Measurements from ENCODE around the gene ATP4A. TPM values are rescaled to one million over a fixed set of nuclear protein-coding genes. Genes with fewer than 3 reads are reported as not detected.

Gene ATP4A
- polyA plus RNA-seq, 1 donor from 2014 or later: not detected

DNA sequence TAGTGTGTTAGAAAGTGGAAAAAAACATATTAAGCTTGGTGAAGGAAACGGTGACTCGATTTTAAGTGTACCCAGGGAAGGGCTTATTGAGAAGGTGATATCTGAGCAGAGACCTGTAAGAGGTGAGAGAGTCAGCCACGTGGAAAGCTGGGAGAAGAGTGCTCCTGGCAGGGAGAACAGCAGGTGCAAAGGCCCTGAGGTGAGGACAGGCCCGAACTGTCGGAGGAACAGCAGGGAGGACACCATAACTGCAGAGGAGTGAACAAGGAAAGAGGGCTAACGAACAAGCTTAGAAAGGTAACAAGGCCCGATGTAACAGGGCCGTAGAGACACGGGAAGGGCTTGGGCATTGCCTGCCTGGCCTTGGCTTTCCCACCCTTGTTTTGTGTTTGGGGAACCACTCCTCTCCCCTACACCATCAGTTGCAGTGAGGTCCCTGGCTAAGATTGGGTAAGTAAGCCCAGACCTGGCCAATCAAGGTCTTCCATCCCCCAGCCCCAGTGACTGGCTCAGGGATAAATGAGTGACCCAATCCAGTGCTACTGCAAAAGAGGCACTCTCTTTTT lies 7.3 kb downstream of the ATP4A start:
- TF ChIP-seq SMC3 (conservative IDR thresholded peaks at IDR 0.05; ENCODE audit: poor library complexity): no peak
- no peak for TF ChIP-seq RAD21 (conservative IDR thresholded peaks at IDR 0.05)
- TF ChIP-seq TAF1 (IDR thresholded peaks at IDR 0.05; ENCODE audit: low read depth): no peak
- TF ChIP-seq, protein P1, sequence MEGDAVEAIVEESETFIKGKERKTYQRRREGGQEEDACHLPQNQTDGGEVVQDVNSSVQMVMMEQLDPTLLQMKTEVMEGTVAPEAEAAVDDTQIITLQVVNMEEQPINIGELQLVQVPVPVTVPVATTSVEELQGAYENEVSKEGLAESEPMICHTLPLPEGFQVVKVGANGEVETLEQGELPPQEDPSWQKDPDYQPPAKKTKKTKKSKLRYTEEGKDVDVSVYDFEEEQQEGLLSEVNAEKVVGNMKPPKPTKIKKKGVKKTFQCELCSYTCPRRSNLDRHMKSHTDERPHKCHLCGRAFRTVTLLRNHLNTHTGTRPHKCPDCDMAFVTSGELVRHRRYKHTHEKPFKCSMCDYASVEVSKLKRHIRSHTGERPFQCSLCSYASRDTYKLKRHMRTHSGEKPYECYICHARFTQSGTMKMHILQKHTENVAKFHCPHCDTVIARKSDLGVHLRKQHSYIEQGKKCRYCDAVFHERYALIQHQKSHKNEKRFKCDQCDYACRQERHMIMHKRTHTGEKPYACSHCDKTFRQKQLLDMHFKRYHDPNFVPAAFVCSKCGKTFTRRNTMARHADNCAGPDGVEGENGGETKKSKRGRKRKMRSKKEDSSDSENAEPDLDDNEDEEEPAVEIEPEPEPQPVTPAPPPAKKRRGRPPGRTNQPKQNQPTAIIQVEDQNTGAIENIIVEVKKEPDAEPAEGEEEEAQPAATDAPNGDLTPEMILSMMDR (IDR thresholded peaks at IDR 0.05; ENCODE audit: poor library complexity, severe bottlenecking): no peak
- no peak for TF ChIP-seq EZH2 (IDR thresholded peaks at IDR 0.05; ENCODE audit: borderline replicate concordance, insufficient read depth, low read length, poor library complexity, severe bottlenecking)
- TF ChIP-seq, protein P2, sequence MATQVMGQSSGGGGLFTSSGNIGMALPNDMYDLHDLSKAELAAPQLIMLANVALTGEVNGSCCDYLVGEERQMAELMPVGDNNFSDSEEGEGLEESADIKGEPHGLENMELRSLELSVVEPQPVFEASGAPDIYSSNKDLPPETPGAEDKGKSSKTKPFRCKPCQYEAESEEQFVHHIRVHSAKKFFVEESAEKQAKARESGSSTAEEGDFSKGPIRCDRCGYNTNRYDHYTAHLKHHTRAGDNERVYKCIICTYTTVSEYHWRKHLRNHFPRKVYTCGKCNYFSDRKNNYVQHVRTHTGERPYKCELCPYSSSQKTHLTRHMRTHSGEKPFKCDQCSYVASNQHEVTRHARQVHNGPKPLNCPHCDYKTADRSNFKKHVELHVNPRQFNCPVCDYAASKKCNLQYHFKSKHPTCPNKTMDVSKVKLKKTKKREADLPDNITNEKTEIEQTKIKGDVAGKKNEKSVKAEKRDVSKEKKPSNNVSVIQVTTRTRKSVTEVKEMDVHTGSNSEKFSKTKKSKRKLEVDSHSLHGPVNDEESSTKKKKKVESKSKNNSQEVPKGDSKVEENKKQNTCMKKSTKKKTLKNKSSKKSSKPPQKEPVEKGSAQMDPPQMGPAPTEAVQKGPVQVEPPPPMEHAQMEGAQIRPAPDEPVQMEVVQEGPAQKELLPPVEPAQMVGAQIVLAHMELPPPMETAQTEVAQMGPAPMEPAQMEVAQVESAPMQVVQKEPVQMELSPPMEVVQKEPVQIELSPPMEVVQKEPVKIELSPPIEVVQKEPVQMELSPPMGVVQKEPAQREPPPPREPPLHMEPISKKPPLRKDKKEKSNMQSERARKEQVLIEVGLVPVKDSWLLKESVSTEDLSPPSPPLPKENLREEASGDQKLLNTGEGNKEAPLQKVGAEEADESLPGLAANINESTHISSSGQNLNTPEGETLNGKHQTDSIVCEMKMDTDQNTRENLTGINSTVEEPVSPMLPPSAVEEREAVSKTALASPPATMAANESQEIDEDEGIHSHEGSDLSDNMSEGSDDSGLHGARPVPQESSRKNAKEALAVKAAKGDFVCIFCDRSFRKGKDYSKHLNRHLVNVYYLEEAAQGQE (IDR thresholded peaks at IDR 0.05; ENCODE audit: borderline replicate concordance): no peak
- no peak for TF ChIP-seq MXI1 (conservative IDR thresholded peaks at IDR 0.05; ENCODE audit: poor library complexity, severe bottlenecking)
- no peak for TF ChIP-seq EP300 (conservative IDR thresholded peaks at IDR 0.05; ENCODE audit: poor library complexity, severe bottlenecking)
- no peaks in the 10 kb centered on the region for H3K9me3 ChIP-seq (ENCODE audit: low read length)
- H3K36me3 ChIP-seq (ENCODE audit: insufficient read depth, low read length): no peaks in the 10 kb centered on the region
- H3K79me2 ChIP-seq (replicated peaks; ENCODE audit: insufficient read depth, low read length): no peaks in the 10 kb centered on the region
- H3K9me2 ChIP-seq (ENCODE audit: insufficient read depth, low read length): no peaks in the 10 kb centered on the region
- H3K27ac ChIP-seq (ENCODE audit: low read length): no peak overlapping the region
- H2AFZ ChIP-seq (ENCODE audit: low read depth, low read length): no peak overlapping the region
- H3F3A ChIP-seq (ENCODE audit: insufficient read depth, low read length, poor library complexity, severe bottlenecking): no peaks in the 10 kb centered on the region
- H3K4me2 ChIP-seq (ENCODE audit: low read length): no peak overlapping the region
- peaks cover 28% of the 10 kb centered on the region for H3K27me3 ChIP-seq (ENCODE audit: insufficient read depth, low read depth, low read length)
- H3K9ac ChIP-seq (ENCODE audit: low read length): no peak overlapping the region
- H4K20me1 ChIP-seq (ENCODE audit: insufficient read depth): no peaks in the 10 kb centered on the region
- no peak overlapping the region for H3K4me3 ChIP-seq (ENCODE audit: low read length)

DNA sequence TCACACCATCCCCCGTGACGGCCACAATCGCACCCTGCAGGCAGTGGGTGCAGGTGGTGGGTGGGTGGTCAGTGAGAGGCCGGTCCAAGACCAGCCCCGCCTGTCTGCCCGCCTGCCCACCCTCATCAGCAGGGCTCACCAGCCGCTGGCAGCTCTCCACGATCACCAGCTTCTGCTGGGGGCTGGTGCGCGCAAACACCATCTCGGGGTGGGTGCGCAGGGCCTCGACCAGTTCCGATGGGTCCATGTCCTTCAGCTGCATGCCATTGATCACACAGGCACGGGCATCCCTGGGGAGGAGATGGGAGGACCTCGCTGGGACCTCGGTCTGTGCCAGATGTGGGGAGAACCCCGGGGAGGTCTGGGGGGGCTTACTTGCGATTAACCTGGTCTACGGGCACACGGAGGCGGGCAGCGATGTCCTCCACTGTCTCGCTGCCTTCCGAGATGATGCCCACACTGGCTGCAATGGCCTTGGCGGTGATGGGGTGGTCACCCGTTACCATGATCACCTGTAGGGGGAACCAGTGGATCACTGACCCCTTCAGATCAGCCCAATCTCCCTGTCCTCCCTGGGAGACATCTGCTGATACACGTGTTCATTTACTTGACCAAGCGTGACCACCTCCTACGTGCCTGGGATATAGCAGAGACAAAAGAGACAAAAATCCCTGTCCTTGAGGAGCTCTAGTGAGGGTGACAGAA lies 8.0 kb downstream of the ATP4A start:
- Histone ChIP-seq H3K79me2 (replicated peaks; ENCODE audit: insufficient read depth, low read length) (no peaks in the 10 kb centered on the region), H3K9ac (ENCODE audit: low read length) (no peak overlapping the region), H3K4me2 (ENCODE audit: low read length) (no peak overlapping the region), H3F3A (ENCODE audit: insufficient read depth, low read length, poor library complexity, severe bottlenecking) (no peaks in the 10 kb centered on the region), H3K36me3 (ENCODE audit: insufficient read depth, low read length) (no peaks in the 10 kb centered on the region), H2AFZ (ENCODE audit: low read depth, low read length) (no peak overlapping the region), H3K9me2 (ENCODE audit: insufficient read depth, low read length) (no peaks in the 10 kb centered on the region), H3K27me3 (ENCODE audit: insufficient read depth, low read depth, low read length) (peaks cover 28% of the 10 kb centered on the region), H3K9me3 (ENCODE audit: low read length) (no peaks in the 10 kb centered on the region), H3K4me3 (ENCODE audit: low read length) (no peak overlapping the region), H4K20me1 (ENCODE audit: insufficient read depth) (no peaks in the 10 kb centered on the region), H3K27ac (ENCODE audit: low read length) (no peak overlapping the region)
- TF ChIP-seq SMC3 (conservative IDR thresholded peaks at IDR 0.05; ENCODE audit: poor library complexity): no peak
- TF ChIP-seq, protein P2 (IDR thresholded peaks at IDR 0.05; ENCODE audit: borderline replicate concordance): no peak
- no peak for TF ChIP-seq EP300 (conservative IDR thresholded peaks at IDR 0.05; ENCODE audit: poor library complexity, severe bottlenecking)
- no peak for TF ChIP-seq EZH2 (IDR thresholded peaks at IDR 0.05; ENCODE audit: borderline replicate concordance, insufficient read depth, low read length, poor library complexity, severe bottlenecking)
- TF ChIP-seq, protein P1 (IDR thresholded peaks at IDR 0.05; ENCODE audit: poor library complexity, severe bottlenecking): no peak
- TF ChIP-seq TAF1 (IDR thresholded peaks at IDR 0.05; ENCODE audit: low read depth): no peak
- no peak for TF ChIP-seq MXI1 (conservative IDR thresholded peaks at IDR 0.05; ENCODE audit: poor library complexity, severe bottlenecking)
- TF ChIP-seq RAD21 (conservative IDR thresholded peaks at IDR 0.05): no peak
- TF ChIP-seq POLR2AphosphoS5 (IDR thresholded peaks at IDR 0.05): no peak
